HepG2 (cell line): ENCODE measurements around the gene ITGA7. TPM values are rescaled to one million over a fixed set of nuclear protein-coding genes. Genes with fewer than 3 reads are reported as not detected.

Experiments
- KLF6 ChIP-seq: IDR thresholded peaks from 2 replicates; pipeline ENCODE4 v1.8.0; 2016; ENCODE audit warnings: missing biosample characterization, missing genetic modification reagents
- KMT2B ChIP-seq: IDR thresholded peaks from 2 replicates; pipeline ENCODE4 v1.6.1; 2016; ENCODE audit warnings: missing genetic modification reagents, missing compliant biosample characterization
- MAZ ChIP-seq, 2 experiments: sonication (generic) in 1 of 2; formaldehyde crosslinking in 1 of 2; IDR thresholded peaks; 2 replicates each; pipeline versions ENCODE4 v1.5.0 to v1.6.1; 2012 to 2020; ENCODE audit warnings: low read depth in 2 of 2, mild to moderate bottlenecking in 2 of 2, borderline replicate concordance in 1 of 2, improper control_type of control experiment in 1 of 2, low read length in 1 of 2, missing genetic modification reagents in 1 of 2, moderate library complexity in 1 of 2
- MTA1 ChIP-seq: sonication (generic); formaldehyde crosslinking; IDR thresholded peaks from 2 replicates; pipeline ENCODE4 v1.4.0; 2020; ENCODE audit warnings: missing genetic modification reagents, mild to moderate bottlenecking, borderline replicate concordance
- NFE2L1 ChIP-seq: sonication (generic); formaldehyde crosslinking; IDR thresholded peaks from 2 replicates; pipeline ENCODE4 v1.4.0; 2020; ENCODE audit warnings: missing genetic modification reagents, mild to moderate bottlenecking, borderline replicate concordance
- NFE2L2 ChIP-seq: fragments of 150-350 bp; IDR thresholded peaks from 2 replicates; pipeline ENCODE4 v1.6.1; 2014; ENCODE audit warnings: low read length
- ONECUT2 ChIP-seq: sonication (generic); formaldehyde crosslinking; IDR thresholded peaks from 2 replicates; pipeline ENCODE4 v1.4.0; 2020; ENCODE audit warnings: missing genetic modification reagents
- SIX1 ChIP-seq: sonication (generic); formaldehyde crosslinking; IDR thresholded peaks from 2 replicates; pipeline ENCODE4 v1.4.0; 2020; ENCODE audit warnings: missing genetic modification reagents, borderline replicate concordance
- TEAD2 ChIP-seq: sonication (generic); formaldehyde crosslinking; IDR thresholded peaks from 2 replicates; pipeline ENCODE4 v1.9.0; 2021; ENCODE audit warnings: missing genetic modification reagents
- YEATS4 ChIP-seq: sonication (generic); formaldehyde crosslinking; IDR thresholded peaks from 2 replicates; pipeline ENCODE4 v1.4.0; 2020; ENCODE audit warnings: missing genetic modification reagents, borderline replicate concordance
- ZNF354B ChIP-seq: sonication (generic); formaldehyde crosslinking; IDR thresholded peaks from 2 replicates; pipeline ENCODE4 v1.8.0; 2022; ENCODE audit warnings: mild to moderate bottlenecking, missing genetic modification reagents
- polyA plus RNA-seq, 8 experiments: library from polyadenylated mRNA; depleted of rRNA in 3 of 8; stranded (reverse) in 7 of 8; unstranded in 1 of 8; fragments of >200 nt; fragmentation: Illumina TruSeq in 4 of 8; extraction: Trizol in 4 of 8; gene quantifications; 2 replicates each; pipeline versions ENCODE4 v1.2.1 to v1.2.3, GENCODE V29; 2011 to 2016; ENCODE audit warnings: low read depth in 4 of 8, missing spikeins in 1 of 8, mixed read lengths in 1 of 8; ENCODE audit not compliant: insufficient read depth in 1 of 8
- total RNA-seq, 5 experiments: library from RNA; depleted of rRNA; stranded (reverse); fragments of >200 nt; fragmentation: Illumina TruSeq; extraction: Trizol; gene quantifications; 2 replicates each; pipeline ENCODE4 v1.2.3, GENCODE V29; 2016; ENCODE audit warnings: low read depth in 1 of 5
- TF ChIP-seq, protein P1 (sequence below): IDR thresholded peaks from 2 replicates; pipeline ENCODE4 v1.6.1; 2016; ENCODE audit warnings: control low read depth
- TF ChIP-seq, protein P2 (sequence below): sonication (generic); formaldehyde crosslinking; conservative IDR thresholded peaks from 2 replicates; pipeline ENCODE4 v1.4.0; 2020; ENCODE audit warnings: mild to moderate bottlenecking, missing genetic modification reagents, moderate library complexity
- TF ChIP-seq, protein P3 (sequence below): sonication (generic); IDR thresholded peaks from 2 replicates; pipeline ENCODE4 v1.6.1; 2016; ENCODE audit warnings: low read depth, borderline replicate concordance
- TF ChIP-seq, protein P4 (sequence below): sonication (generic); formaldehyde crosslinking; IDR thresholded peaks from 2 replicates; pipeline ENCODE4 v1.4.0; 2020; ENCODE audit warnings: missing genetic modification reagents, borderline replicate concordance
- TF ChIP-seq, protein P5 (sequence below): sonication (generic); formaldehyde crosslinking; IDR thresholded peaks from 2 replicates; pipeline ENCODE4 v1.8.0; 2022; ENCODE audit warnings: missing genetic modification reagents, mild to moderate bottlenecking, borderline replicate concordance

Gene ITGA7
- total and polyA plus RNA-seq, 2 of the 13 experiments (the other 11 are each of a cell fraction or from before 2014, with no cell fraction given) = 0.65 to 0.75 TPM

DNA sequence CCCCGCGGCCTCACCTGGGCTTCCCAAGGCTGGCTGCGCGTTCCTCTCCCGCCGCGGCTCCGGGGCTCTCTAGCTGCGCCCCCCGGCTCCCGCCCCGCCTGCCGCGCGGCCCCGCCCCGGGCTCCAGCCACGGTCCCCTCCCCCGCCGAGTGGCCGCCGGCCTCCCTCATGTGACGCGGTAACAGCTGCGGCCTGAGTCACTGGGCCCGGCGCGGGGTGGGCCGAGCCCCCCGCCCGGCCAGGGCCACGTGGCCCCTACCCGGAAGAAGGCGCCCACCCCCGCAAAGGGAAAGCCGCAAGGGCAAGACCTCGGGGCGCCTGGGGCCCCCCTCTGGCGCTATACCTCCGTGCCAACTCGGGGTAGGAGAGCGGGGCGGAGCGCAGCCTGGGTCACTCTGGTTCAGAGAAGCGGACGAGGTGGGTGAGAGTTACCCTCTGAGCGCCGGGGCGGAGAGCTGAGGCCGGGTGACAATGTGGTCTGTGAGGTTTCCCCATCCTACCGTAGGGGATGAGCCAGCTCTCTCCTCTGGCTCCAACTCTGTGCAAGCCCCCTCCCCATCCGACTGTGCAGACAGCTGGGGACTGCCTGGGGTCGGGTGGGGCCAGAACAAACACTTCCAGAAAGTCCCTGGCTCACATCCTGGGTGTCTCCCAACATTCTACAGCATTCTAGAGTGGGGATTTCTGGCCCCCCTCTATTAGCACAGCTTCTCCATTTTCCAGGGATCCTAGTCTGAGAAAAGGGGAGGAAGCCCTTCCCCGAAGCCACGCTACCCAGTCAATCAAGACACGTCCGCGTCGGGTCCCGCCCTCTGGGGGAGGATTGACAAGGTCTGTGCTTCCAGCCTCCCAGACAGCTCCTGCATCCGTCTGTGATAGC lies 21.5 kb upstream of the ITGA7 start, which contains the start of gene CD63 (continued):
- TF ChIP-seq NFE2L2 (no peak), KLF6 (CRISPR knock-in tag) (no peak), ONECUT2 (CRISPR knock-in tag) (no peak), ZNF354B (no peak), MTA1 (CRISPR knock-in tag) (peak; percentile 81; the same call in 1 of the 2 replicates), MAZ (IDR thresholded peaks at IDR 0.05; ENCODE audit: borderline replicate concordance, low read depth, low read length) (no peak; the same call in 1 of the 2 replicates), MAZ (CRISPR knock-in tag; IDR thresholded peaks at IDR 0.05; ENCODE audit: low read depth) (peak; percentile 68), SIX1 (CRISPR knock-in tag) (no peak), NFE2L1 (CRISPR knock-in tag) (no peak), KMT2B (CRISPR knock-in tag) (peak; percentile 47; the same call in 1 of the 2 replicates), YEATS4 (CRISPR knock-in tag) (peak; percentile 75; the same call in 1 of the 2 replicates), TEAD2 (CRISPR knock-in tag) (no peak)
- TF ChIP-seq, protein P1, sequence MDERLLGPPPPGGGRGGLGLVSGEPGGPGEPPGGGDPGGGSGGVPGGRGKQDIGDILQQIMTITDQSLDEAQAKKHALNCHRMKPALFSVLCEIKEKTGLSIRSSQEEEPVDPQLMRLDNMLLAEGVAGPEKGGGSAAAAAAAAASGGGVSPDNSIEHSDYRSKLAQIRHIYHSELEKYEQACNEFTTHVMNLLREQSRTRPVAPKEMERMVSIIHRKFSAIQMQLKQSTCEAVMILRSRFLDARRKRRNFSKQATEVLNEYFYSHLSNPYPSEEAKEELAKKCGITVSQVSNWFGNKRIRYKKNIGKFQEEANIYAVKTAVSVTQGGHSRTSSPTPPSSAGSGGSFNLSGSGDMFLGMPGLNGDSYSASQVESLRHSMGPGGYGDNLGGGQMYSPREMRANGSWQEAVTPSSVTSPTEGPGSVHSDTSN (CRISPR knock-in tag) = peak; percentile 82
- TF ChIP-seq, protein P2, sequence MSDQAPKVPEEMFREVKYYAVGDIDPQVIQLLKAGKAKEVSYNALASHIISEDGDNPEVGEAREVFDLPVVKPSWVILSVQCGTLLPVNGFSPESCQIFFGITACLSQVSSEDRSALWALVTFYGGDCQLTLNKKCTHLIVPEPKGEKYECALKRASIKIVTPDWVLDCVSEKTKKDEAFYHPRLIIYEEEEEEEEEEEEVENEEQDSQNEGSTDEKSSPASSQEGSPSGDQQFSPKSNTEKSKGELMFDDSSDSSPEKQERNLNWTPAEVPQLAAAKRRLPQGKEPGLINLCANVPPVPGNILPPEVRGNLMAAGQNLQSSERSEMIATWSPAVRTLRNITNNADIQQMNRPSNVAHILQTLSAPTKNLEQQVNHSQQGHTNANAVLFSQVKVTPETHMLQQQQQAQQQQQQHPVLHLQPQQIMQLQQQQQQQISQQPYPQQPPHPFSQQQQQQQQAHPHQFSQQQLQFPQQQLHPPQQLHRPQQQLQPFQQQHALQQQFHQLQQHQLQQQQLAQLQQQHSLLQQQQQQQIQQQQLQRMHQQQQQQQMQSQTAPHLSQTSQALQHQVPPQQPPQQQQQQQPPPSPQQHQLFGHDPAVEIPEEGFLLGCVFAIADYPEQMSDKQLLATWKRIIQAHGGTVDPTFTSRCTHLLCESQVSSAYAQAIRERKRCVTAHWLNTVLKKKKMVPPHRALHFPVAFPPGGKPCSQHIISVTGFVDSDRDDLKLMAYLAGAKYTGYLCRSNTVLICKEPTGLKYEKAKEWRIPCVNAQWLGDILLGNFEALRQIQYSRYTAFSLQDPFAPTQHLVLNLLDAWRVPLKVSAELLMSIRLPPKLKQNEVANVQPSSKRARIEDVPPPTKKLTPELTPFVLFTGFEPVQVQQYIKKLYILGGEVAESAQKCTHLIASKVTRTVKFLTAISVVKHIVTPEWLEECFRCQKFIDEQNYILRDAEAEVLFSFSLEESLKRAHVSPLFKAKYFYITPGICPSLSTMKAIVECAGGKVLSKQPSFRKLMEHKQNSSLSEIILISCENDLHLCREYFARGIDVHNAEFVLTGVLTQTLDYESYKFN (CRISPR knock-in tag) = peak; percentile 50
- TF ChIP-seq, protein P3, sequence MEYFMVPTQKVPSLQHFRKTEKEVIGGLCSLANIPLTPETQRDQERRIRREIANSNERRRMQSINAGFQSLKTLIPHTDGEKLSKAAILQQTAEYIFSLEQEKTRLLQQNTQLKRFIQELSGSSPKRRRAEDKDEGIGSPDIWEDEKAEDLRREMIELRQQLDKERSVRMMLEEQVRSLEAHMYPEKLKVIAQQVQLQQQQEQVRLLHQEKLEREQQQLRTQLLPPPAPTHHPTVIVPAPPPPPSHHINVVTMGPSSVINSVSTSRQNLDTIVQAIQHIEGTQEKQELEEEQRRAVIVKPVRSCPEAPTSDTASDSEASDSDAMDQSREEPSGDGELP = peak; percentile 95
- TF ChIP-seq, protein P4, sequence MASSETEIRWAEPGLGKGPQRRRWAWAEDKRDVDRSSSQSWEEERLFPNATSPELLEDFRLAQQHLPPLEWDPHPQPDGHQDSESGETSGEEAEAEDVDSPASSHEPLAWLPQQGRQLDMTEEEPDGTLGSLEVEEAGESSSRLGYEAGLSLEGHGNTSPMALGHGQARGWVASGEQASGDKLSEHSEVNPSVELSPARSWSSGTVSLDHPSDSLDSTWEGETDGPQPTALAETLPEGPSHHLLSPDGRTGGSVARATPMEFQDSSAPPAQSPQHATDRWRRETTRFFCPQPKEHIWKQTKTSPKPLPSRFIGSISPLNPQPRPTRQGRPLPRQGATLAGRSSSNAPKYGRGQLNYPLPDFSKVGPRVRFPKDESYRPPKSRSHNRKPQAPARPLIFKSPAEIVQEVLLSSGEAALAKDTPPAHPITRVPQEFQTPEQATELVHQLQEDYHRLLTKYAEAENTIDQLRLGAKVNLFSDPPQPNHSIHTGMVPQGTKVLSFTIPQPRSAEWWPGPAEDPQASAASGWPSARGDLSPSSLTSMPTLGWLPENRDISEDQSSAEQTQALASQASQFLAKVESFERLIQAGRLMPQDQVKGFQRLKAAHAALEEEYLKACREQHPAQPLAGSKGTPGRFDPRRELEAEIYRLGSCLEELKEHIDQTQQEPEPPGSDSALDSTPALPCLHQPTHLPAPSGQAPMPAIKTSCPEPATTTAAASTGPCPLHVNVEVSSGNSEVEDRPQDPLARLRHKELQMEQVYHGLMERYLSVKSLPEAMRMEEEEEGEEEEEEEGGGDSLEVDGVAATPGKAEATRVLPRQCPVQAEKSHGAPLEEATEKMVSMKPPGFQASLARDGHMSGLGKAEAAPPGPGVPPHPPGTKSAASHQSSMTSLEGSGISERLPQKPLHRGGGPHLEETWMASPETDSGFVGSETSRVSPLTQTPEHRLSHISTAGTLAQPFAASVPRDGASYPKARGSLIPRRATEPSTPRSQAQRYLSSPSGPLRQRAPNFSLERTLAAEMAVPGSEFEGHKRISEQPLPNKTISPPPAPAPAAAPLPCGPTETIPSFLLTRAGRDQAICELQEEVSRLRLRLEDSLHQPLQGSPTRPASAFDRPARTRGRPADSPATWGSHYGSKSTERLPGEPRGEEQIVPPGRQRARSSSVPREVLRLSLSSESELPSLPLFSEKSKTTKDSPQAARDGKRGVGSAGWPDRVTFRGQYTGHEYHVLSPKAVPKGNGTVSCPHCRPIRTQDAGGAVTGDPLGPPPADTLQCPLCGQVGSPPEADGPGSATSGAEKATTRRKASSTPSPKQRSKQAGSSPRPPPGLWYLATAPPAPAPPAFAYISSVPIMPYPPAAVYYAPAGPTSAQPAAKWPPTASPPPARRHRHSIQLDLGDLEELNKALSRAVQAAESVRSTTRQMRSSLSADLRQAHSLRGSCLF (CRISPR knock-in tag) = no peak
- TF ChIP-seq, protein P5, sequence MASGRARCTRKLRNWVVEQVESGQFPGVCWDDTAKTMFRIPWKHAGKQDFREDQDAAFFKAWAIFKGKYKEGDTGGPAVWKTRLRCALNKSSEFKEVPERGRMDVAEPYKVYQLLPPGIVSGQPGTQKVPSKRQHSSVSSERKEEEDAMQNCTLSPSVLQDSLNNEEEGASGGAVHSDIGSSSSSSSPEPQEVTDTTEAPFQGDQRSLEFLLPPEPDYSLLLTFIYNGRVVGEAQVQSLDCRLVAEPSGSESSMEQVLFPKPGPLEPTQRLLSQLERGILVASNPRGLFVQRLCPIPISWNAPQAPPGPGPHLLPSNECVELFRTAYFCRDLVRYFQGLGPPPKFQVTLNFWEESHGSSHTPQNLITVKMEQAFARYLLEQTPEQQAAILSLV (CRISPR knock-in tag) = peak; percentile 62; the same call in 1 of the 2 replicates
